HG03066 (cell line): ENCODE measurements around the gene GNG12.

Experiments
- ATAC-seq: cut with Tn5 transposase; IDR thresholded peaks from one replicate; pipeline ENCODE4 v1.9.1; 2021; ENCODE audit warnings: low read depth; ENCODE audit not compliant: unreplicated experiment

Gene GNG12

GRCh38 chr1:67788238-67788790, 45.0 kb downstream of the GNG12 start:
- no peak for ATAC-seq

- ATAC-seq, result no peak
Measured at GRCh38 chr1:67787746-67788145, 45.5 kb downstream of the GNG12 start.

GRCh38 chr1:67785847-67786753, 47.2 kb downstream of the GNG12 start:
- ATAC-seq, result no peak

- ATAC-seq, result no peak
Measured at GRCh38 chr1:67784545-67785186, 48.6 kb downstream of the GNG12 start.

GRCh38 chr1:67780637-67781036, 52.6 kb downstream of the GNG12 start:
- no peak for ATAC-seq

- no peak for ATAC-seq
Measured at GRCh38 chr1:67777440-67777839, 55.8 kb downstream of the GNG12 start.

- no peak for ATAC-seq
Measured at GRCh38 chr1:67777016-67777415, 56.3 kb downstream of the GNG12 start.

- ATAC-seq, result no peak
Measured at GRCh38 chr1:67773462-67773861, 59.8 kb downstream of the GNG12 start.

GRCh38 chr1:67771749-67772148, 61.5 kb downstream of the GNG12 start:
- no peak for ATAC-seq

GRCh38 chr1:67771152-67771551, 62.1 kb downstream of the GNG12 start:
- no peak for ATAC-seq

GRCh38 chr1:67769633-67770256, 63.5 kb downstream of the GNG12 start:
- no peak for ATAC-seq

GRCh38 chr1:67768480-67768879, 64.8 kb downstream of the GNG12 start:
- ATAC-seq, result no peak

GRCh38 chr1:67767103-67767782, 66.0 kb downstream of the GNG12 start:
- no peak for ATAC-seq

- peak; percentile 61 for ATAC-seq
Measured at GRCh38 chr1:67766141-67766978, 66.9 kb downstream of the GNG12 start.

GRCh38 chr1:67764633-67765032, 68.6 kb downstream of the GNG12 start:
- no peak for ATAC-seq

GRCh38 chr1:67761730-67762129, 71.5 kb downstream of the GNG12 start:
- ATAC-seq, result no peak

GRCh38 chr1:67761091-67761490, 72.2 kb downstream of the GNG12 start:
- no peak for ATAC-seq

GRCh38 chr1:67760030-67760821, 73.0 kb downstream of the GNG12 start:
- ATAC-seq, result peak; percentile 100

GRCh38 chr1:67759692-67760029, 73.6 kb downstream of the GNG12 start:
- peak; percentile 21 for ATAC-seq
